Measurements from ENCODE around the gene P2RY2. TPM values are rescaled to one million over a fixed set of nuclear protein-coding genes. Genes with fewer than 3 reads are reported as not detected.

The P2RY2 gene
- total and polyA plus RNA-seq, 2 experiments from 2014 or later, result 0.63 to 1.6 TPM

GRCh38 chr11:73172992-73173656 lies 45.0 kb upstream of the P2RY2 start (continued):
- TF ChIP-seq ETS1 (IDR thresholded peaks at IDR 0.05) (no peak), EZH2 (IDR thresholded peaks at IDR 0.05; ENCODE audit: low read depth, unreplicated experiment) (no peak), STAT1 (IDR thresholded peaks at IDR 0.05; ENCODE audit: unreplicated experiment) (no peak), NANOG (IDR thresholded peaks at IDR 0.05; ENCODE audit: borderline replicate concordance) (no peak), ZNF331 (CRISPR knock-in tag; IDR thresholded peaks at IDR 0.05; ENCODE audit: low read depth) (no peak), POLR2AphosphoS5 (IDR thresholded peaks at IDR 0.05; ENCODE audit: low read depth) (no peak)
- TF ChIP-seq, protein P1, sequence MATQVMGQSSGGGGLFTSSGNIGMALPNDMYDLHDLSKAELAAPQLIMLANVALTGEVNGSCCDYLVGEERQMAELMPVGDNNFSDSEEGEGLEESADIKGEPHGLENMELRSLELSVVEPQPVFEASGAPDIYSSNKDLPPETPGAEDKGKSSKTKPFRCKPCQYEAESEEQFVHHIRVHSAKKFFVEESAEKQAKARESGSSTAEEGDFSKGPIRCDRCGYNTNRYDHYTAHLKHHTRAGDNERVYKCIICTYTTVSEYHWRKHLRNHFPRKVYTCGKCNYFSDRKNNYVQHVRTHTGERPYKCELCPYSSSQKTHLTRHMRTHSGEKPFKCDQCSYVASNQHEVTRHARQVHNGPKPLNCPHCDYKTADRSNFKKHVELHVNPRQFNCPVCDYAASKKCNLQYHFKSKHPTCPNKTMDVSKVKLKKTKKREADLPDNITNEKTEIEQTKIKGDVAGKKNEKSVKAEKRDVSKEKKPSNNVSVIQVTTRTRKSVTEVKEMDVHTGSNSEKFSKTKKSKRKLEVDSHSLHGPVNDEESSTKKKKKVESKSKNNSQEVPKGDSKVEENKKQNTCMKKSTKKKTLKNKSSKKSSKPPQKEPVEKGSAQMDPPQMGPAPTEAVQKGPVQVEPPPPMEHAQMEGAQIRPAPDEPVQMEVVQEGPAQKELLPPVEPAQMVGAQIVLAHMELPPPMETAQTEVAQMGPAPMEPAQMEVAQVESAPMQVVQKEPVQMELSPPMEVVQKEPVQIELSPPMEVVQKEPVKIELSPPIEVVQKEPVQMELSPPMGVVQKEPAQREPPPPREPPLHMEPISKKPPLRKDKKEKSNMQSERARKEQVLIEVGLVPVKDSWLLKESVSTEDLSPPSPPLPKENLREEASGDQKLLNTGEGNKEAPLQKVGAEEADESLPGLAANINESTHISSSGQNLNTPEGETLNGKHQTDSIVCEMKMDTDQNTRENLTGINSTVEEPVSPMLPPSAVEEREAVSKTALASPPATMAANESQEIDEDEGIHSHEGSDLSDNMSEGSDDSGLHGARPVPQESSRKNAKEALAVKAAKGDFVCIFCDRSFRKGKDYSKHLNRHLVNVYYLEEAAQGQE (IDR thresholded peaks at IDR 0.05; ENCODE audit: unreplicated experiment), result no peak

- Mint-ChIP-seq H3K4me3 (no peak overlapping the region), H3K27ac (no peak overlapping the region), H3K9me3 (no peaks in the 10 kb centered on the region), H3K4me1 (peaks cover 11% of the 10 kb centered on the region), H3K36me3 (ENCODE audit: low read depth) (no peaks in the 10 kb centered on the region), H3K27me3 (ENCODE audit: insufficient read depth, low read depth, poor library complexity) (peaks cover 6% of the 10 kb centered on the region)
- Histone ChIP-seq H4K20me1 (replicated peaks; ENCODE audit: insufficient read depth) (no peaks in the 10 kb centered on the region; the same call in 1 of the 2 replicates), H3K9me2 (ENCODE audit: insufficient read depth) (no peaks in the 10 kb centered on the region), H2AFZ (no peak overlapping the region), H3K36me3 (ENCODE audit: insufficient read depth) (no peaks in the 10 kb centered on the region), H3K27ac (ENCODE audit: low read depth) (no peak overlapping the region), H3F3A (replicated peaks; ENCODE audit: low read depth) (no peaks in the 10 kb centered on the region), H3K79me2 (replicated peaks; ENCODE audit: insufficient read depth) (no peaks in the 10 kb centered on the region), H3K4me1 (ENCODE audit: insufficient read depth) (no peaks in the 10 kb centered on the region), H3K4me2 (no peak overlapping the region), H3K27me3 (ENCODE audit: insufficient read depth) (no peaks in the 10 kb centered on the region), H3K4me3 (no peak overlapping the region)
- TF ChIP-seq ZNF114 (CRISPR knock-in tag; IDR thresholded peaks at IDR 0.05) (no peak), POLR2AphosphoS5 (IDR thresholded peaks at IDR 0.05; ENCODE audit: low read depth) (no peak), NANOG (IDR thresholded peaks at IDR 0.05; ENCODE audit: borderline replicate concordance) (no peak)
- TF ChIP-seq, protein P2, sequence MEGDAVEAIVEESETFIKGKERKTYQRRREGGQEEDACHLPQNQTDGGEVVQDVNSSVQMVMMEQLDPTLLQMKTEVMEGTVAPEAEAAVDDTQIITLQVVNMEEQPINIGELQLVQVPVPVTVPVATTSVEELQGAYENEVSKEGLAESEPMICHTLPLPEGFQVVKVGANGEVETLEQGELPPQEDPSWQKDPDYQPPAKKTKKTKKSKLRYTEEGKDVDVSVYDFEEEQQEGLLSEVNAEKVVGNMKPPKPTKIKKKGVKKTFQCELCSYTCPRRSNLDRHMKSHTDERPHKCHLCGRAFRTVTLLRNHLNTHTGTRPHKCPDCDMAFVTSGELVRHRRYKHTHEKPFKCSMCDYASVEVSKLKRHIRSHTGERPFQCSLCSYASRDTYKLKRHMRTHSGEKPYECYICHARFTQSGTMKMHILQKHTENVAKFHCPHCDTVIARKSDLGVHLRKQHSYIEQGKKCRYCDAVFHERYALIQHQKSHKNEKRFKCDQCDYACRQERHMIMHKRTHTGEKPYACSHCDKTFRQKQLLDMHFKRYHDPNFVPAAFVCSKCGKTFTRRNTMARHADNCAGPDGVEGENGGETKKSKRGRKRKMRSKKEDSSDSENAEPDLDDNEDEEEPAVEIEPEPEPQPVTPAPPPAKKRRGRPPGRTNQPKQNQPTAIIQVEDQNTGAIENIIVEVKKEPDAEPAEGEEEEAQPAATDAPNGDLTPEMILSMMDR (conservative IDR thresholded peaks at IDR 0.05; ENCODE audit: low read depth in 2 of 2), result no peak
- no peak for DNase-seq (ENCODE audit: low spot score)
- ATAC-seq, result no peak
Measured at GRCh38 chr11:73173755-73174494, 44.2 kb upstream of the P2RY2 start.

All from GM23338 (cell line).